HG03097 (cell line): ENCODE results near the gene RPL22.

Experiments used
- ATAC-seq: cut with Tn5 transposase; IDR thresholded peaks from one replicate; pipeline ENCODE4 v1.9.1; 2021; ENCODE audit not compliant: unreplicated experiment, low FRiP score

The RPL22 gene

DNA sequence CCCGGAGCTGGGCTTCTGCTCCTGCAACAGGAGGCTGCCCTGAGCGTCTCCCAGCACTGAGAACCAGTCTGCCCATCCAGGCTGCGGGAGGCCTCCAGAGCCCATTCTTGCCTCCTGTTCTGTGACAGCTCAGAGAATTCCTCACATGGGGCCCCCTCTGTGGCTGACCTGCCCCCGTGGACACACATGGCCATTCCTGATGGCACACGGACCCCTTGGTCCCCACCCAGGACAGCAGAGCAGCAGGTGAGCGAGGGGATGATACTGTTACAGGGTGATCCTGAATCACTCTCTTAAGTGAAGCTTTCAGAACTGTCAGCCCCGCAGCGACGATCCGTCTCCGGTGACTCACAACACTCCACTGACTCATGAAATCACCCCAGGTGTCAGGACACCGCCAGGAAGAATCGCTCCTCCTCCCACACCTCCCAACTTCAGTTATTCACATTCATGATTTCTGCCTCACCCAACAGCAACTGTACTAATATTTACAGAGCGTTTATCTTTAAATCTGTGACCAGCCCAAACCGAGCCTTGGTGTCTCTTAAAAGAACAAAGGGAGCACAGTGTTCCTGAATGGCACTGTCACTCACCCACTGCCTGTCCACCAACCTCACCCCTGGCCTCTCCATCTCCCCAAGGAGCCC is 41.7 kb downstream of the RPL22 start:
- no peak for ATAC-seq

DNA sequence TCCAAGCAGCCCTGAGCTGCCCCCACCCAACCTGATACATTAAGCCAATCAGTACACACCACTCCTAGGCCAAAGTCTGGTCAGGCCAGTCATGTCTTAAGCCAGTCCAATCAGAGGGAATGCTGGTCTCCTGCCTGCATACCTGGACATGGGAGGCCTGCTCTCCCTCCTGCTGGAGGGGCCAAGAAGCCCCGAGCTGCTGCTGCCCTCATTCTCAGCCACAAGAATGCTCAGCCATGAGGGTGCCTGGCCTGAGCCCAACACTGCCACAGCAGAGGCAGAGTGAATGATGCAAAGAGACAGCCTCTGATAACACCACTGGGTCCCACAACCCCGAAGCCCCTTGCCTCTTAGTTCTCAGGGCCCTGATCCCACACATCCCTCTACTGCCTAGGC is 42.3 kb downstream of the RPL22 start:
- no peak for ATAC-seq

DNA sequence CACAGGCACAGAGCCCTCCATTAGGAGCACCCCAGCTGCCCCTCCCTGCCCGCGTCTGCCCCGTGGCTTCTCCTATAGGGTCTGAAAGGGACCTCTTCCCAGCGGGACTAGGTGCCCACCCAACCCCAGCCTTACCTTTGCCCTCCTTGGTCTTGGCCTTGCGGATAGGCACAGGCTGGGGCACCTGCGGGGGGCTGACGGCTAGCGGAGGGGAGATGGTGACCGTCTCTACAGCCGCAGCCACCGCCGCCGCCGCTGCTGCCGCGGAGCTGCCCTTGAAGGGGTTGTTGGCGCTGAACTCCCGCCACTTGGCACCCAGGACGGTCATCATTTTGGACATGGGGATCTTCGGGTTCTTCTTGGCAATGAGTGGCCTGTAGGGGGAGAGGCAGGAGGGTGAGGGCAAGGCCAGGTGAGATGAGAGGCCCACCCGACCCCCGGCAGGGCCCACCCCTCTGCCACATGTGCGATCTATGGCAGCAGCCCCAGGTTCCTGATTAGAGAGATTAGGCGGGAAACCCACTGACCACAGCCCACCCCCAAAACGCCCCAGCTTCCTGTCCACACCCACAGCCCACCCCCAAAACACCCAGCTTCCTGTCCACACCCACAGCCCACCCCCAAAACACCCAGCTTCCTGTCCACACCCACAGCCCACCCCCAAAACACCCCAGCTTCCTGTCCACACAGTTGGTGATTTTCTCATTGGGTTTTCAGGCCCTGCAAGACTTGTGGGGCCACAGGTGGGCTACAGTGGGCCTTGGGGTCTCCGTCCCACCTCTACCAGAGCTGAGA is 44.7 kb downstream of the RPL22 start:
- no peak for ATAC-seq

GRCh38 chr1:6152882-6153281 is 46.5 kb downstream of the RPL22 start:
- ATAC-seq, result no peak

DNA sequence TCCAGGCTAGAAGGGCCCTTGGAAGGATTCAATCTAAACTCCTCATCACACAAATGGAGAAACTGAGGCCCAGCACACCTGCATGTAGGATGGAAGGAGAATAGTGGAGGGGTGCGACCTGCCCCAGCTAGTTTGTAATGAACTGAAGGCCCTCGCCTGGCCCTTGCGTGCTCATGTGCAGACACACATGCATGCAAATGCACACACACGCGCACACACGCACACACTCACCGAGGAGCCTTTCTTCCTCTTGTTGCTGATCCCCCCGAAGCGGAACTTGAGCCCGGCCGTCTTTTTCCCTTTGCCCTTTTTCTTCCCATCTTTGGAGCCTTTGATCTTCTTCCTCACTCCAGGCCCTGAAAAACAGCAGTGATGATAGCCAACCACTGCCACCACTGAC is 47.2 kb downstream of the RPL22 start:
- ATAC-seq, result no peak

GRCh38 chr1:6151291-6151822 is 48.0 kb downstream of the RPL22 start:
- ATAC-seq, result no peak

DNA sequence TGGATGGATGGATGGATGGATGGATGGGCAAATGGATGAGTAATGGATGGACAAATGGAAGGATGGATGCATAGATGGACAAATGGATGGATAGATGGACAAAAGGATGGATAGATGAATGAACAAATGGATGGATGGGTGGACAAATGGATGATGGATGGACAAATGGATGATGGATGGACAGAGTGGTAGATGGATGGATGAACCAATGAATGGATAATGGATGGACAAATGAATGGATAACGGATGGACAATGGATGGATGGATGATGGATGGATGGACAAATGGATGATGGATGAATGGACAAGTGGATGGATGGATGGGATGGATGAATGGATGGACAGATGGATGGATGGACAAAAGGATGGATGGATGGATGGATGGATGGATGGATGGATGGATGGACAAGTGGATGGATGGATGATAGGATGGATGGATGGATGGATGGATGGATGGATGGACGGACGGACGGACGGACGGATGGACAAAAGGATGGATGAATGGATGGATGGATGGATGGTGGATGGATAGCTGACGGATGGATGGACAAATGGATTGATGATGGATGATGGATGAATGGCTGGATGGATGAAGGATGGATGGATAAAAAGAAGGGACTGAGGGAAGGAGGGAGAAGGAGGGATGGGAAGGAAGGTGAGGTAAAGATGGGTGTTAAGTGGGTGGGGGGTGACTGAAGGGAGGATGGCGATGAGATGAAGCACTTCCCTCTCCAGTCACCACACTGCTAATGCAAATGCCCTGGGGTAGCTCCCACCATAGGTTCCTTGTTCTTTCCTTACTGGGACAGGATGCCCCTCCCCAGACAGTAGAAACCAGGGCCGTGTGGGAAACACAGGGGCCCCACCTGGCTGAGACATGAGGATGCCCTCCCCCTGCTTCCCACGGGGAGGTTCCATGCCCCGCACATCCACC is 49.1 kb downstream of the RPL22 start:
- ATAC-seq, result no peak

GRCh38 chr1:6149597-6149996 is 49.8 kb downstream of the RPL22 start:
- no peak for ATAC-seq

- no peak for ATAC-seq
Measured at GRCh38 chr1:6148497-6149241, 50.7 kb downstream of the RPL22 start.

- ATAC-seq, result no peak
Measured at GRCh38 chr1:6145864-6146410, 53.5 kb downstream of the RPL22 start.

- ATAC-seq, result no peak
Measured at GRCh38 chr1:6145396-6145750, 54.0 kb downstream of the RPL22 start.

GRCh38 chr1:6144647-6145395 is 54.6 kb downstream of the RPL22 start:
- ATAC-seq, result no peak

DNA sequence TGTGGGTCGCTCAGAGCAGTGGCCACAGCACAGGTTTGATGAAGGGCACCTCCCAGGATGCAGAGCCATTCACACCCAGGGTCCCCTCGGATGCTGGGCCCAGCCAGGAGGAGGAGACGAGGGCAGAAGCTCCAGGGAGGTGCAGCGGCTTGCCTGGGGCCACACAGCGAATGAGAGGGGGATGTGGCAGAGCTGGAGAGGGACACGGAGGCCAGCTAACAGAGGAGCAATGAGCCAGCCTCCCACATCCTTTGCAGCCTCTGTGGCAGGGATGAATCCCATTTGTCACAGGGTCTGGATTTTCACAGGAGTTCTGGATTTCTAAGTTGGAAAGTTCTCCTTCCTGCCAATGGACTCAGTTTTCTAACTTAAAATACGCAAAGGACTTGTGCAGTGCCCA is 55.2 kb downstream of the RPL22 start:
- no peak for ATAC-seq

GRCh38 chr1:6143395-6143794 is 56.0 kb downstream of the RPL22 start:
- ATAC-seq, result no peak

- ATAC-seq, result no peak
Measured at GRCh38 chr1:6142734-6143133, 56.7 kb downstream of the RPL22 start.

- ATAC-seq, result no peak
Measured at GRCh38 chr1:6142036-6142621, 57.3 kb downstream of the RPL22 start.

DNA sequence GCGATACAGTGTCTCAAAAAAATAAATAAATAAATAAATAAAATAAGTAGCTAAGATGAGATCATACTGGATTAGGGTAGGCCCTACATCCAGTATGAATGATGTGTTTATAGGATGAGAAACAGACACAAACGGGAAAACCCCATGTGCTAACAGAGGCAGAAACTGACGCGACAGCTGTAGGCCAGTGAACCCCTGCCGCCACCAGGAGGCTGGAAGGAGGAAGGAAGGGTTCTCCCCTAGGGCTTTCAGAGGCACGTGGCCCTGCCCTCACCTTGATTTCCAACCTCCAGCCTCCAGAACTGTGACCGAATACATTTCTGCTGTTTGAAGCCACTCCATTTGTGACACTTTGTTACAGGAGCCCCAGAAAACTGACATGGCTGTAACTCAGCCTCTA is 57.8 kb downstream of the RPL22 start:
- ATAC-seq, result no peak

- no peak for ATAC-seq
Measured at GRCh38 chr1:6140413-6140812, 59.0 kb downstream of the RPL22 start.

GRCh38 chr1:6137758-6138157 is 61.6 kb downstream of the RPL22 start:
- ATAC-seq, result no peak
